HL-60 (cell line): ENCODE data around the gene AKNA.

ENCODE experiments used
- DNase-seq, 2 experiments: peaks; one replicate each; pipeline ENCODE4 v3.0.0-alpha.2; 2010 to 2020; ENCODE audit warnings: low read depth in 1 of 2, low spot score in 1 of 2
- H3K27ac ChIP-seq: fragments of 250-450 bp; sonication (Bioruptor Pico); replicated peaks from 2 replicates; pipeline ENCODE4 v1.5.1; 2020; ENCODE audit warnings: mild to moderate bottlenecking, moderate library complexity
- H3K27me3 ChIP-seq: fragments of 250-450 bp; sonication (Bioruptor Pico); 2 replicates; pipeline ENCODE4 v1.5.1; 2021; ENCODE audit warnings: mild to moderate bottlenecking, moderate library complexity; ENCODE audit not compliant: insufficient read depth, poor library complexity, severe bottlenecking
- H3K4me3 ChIP-seq: replicated peaks from 2 replicates; pipeline ENCODE4 v1.5.1; 2011; ENCODE audit warnings: mild to moderate bottlenecking, control low read depth, low read length; ENCODE audit not compliant: insufficient read depth
- CTCF ChIP-seq: IDR thresholded peaks from one replicate; pipeline ENCODE4 v1.5.1; 2011; ENCODE audit warnings: low read length, control low read depth, inconsistent platforms; ENCODE audit not compliant: insufficient read depth
- GABPA ChIP-seq: IDR thresholded peaks from 2 replicates; pipeline ENCODE4 v1.6.1; 2012; ENCODE audit warnings: low read depth
- POLR2AphosphoS5 ChIP-seq: IDR thresholded peaks from 2 replicates; pipeline ENCODE4 v1.6.1; 2012; ENCODE audit warnings: low read depth
- REST ChIP-seq: IDR thresholded peaks from 2 replicates; pipeline ENCODE4 v1.6.1; 2012; ENCODE audit warnings: low read depth; ENCODE audit not compliant: insufficient replicate concordance
- SPI1 ChIP-seq: IDR thresholded peaks from 2 replicates; pipeline ENCODE4 v1.6.1; 2012; ENCODE audit warnings: low read depth, mild to moderate bottlenecking, borderline replicate concordance

The AKNA gene

GRCh38 chr9:114431770-114432169 lies 44.0 kb upstream of the AKNA start:
- Histone ChIP-seq H3K4me3 (no peak overlapping the region), H3K27ac (no peak overlapping the region), H3K27me3 (peaks cover 6% of the 10 kb centered on the region)
- DNase-seq: no peak
- TF ChIP-seq REST: no peak
- no peak for TF ChIP-seq SPI1
- TF ChIP-seq GABPA: no peak
- TF ChIP-seq POLR2AphosphoS5: no peak
- no peak for TF ChIP-seq CTCF

GRCh38 chr9:114431003-114431402 lies 43.2 kb upstream of the AKNA start:
- DNase-seq: no peak
- TF ChIP-seq REST: no peak
- TF ChIP-seq SPI1: no peak
- TF ChIP-seq POLR2AphosphoS5: no peak
- no peak for TF ChIP-seq CTCF
- no peak for TF ChIP-seq GABPA
- H3K27me3 ChIP-seq: peaks cover 6% of the 10 kb centered on the region
- no peak overlapping the region for H3K4me3 ChIP-seq
- H3K27ac ChIP-seq: no peak overlapping the region

GRCh38 chr9:114430457-114430856 lies 42.7 kb upstream of the AKNA start:
- H3K4me3 ChIP-seq: no peak overlapping the region
- TF ChIP-seq REST (no peak), SPI1 (no peak), CTCF (no peak), GABPA (no peak), POLR2AphosphoS5 (no peak)
- no peak for DNase-seq
- peaks cover 6% of the 10 kb centered on the region for H3K27me3 ChIP-seq
- no peak overlapping the region for H3K27ac ChIP-seq
